Suppressor macrophage treated with lipopolysaccharide for 4 hours (primary cell): ENCODE measurements around the gene OR12D2.
A peak's percentile ranks its signal among the peaks of the same experiment; 100 is the strongest.
"Not testable (repeated sequence)": the region's sequence is repeated elsewhere in the genome, so short reads cannot be mapped to it uniquely, and the experiment has no call there.

Experiments used
- DNase-seq: peaks from one replicate; pipeline ENCODE4 v3.0.0-alpha.2; 2020

OR12D2 gene, protein sequence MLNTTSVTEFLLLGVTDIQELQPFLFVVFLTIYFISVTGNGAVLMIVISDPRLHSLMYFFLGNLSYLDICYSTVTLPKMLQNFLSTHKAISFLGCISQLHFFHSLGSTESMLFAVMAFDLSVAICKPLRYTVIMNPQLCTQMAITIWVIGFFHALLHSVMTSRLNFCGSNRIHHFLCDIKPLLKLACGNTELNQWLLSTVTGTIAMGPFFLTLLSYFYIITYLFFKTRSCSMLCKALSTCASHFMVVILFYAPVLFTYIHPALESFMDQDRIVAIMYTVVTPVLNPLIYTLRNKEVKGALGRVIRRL

GRCh38 chr6:29395331-29395730, at the start of gene OR12D2:
TSS of gene OR12D2 (plus strand) at chr6:29395631. CDS start at chr6:29396700, 1,069 bp downstream.
- no peak for DNase-seq

DNA sequence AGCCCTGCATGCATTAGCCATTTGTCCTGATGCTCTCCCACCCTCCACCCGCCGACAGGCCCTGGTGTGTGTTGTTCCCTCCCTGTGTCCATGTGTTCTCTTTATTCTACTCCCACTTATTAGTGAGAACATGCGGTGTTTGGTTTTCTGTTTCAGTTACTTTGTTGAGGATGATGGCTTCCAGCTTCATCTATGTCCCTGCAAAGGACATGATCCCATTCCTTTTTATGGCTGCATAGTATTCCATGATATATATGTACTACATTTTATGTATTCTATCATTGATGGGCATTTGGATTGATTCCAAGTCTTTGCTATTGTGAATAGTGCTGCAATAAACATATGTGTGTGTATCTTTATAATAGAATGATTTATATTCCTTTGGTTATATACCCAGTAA, 46.1 kb upstream of the OR12D2 start:
- not testable (repeated sequence) for DNase-seq

GRCh38 chr6:29354980-29355379, 40.5 kb upstream of the OR12D2 start:
- DNase-seq: no peak

DNA sequence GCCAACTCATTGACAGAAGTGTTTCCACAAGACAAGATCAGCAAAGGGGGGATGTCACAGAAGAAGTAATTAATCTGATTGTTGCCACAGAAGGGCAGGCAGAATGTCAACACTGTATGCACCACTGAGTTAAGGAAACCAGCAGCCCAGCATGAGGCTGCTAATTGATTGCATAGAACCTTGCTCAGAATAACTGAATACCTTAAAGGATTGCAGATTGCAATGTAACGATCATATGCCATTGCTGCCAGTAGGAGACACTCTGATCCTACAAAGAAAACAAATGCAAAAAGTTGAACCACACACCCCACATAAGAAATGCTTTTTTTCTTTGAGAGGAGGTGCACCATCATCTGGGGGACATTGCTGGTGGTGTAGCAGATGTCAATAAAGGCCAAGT, 39.8 kb upstream of the OR12D2 start:
- DNase-seq: no peak

DNA sequence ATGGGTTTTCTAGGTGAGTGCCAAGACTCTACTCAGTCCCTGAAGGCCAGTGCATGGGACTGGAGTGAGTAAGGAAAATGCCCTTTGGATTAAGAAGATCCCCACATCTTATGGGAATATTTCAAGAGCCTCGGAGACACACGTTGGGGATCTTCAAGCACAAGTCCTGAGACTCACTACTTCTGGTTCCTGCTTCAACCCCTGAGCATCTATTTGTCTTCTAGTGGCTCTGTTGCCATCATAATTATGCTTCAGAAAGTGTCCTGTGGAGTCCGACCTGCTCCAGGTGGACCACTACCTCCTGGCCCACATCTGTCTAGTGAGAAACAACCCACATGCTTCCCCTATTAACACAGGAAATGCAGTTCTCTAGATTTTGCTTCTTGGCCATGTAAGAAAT, 26.7 kb upstream of the OR12D2 start, which contains the start of gene OR5V1:
Gene OR5V1 (minus strand): TSS at position 101 of the 400 bp plus-strand sequence. CDS start 12,670 bp downstream, outside the sequence.
- DNase-seq: no peak

DNA sequence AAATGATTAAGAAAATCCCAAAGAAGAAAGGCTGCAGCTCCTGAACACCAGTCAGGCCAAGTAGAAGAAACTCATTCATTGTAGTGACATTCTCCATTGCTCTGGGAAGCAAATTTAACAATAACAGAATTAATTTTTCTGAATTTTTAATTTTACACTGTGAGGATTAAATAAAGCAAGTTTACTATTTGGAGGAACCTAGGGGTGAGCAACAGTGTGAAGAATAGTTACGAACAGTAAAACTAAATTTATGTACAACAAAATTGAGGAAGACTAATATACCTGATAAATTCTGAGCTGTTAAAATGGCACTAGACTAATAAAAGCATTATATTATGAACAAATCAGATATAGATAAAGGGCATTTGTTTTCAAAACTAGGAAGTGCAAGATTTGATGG, 20.2 kb upstream of the OR12D2 start, which contains the start of gene OR12D3:
Gene OR12D3 (minus strand): TSS at position 101 of the 400 bp plus-strand sequence. CDS start 4 bp downstream, at position 97.
- no peak for DNase-seq

DNA sequence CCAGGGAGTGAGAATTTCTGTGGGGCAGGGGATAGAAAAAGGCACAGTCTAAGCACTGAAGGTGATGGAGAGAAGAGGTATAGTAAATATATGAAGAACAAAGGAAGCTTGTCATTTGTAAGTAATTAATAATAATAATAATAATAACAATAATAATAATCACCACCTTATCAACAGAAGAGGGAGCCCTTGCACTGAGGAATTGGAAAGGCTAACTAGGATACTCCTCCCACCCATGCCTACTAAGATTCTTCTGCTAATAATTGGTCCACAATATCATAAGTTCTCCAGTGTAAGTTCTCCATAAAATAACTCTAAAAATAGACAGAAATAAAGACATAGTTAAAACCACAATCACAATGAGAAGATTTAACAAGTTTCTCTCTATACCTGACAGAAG, 19.4 kb upstream of the OR12D2 start:
- DNase-seq: peak; percentile 4

- DNase-seq: no peak
These were observed 6.9 kb upstream of the OR12D2 start for GRCh38 chr6:29388533-29388932.

- DNase-seq: no peak
These were observed 4.1 kb downstream of the OR12D2 start for GRCh38 chr6:29399525-29399924.

DNA sequence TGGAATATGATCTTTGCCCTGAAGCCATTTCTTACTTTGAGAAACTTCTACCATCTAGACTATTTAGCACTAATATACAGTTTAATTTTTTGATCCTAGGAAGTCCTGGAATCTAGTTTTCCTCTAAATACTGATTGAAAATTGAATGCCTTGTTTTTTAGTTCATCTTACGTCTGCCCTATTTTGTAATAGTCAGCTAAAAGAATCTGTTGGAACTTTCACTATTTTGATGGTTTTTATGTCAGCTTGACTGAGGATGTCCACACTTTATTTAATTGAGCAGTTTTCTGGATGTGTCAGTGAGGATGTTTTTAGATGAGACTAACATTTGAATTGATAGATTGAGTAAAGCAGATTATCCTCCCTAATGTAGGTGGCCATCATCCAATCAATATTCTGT, 8.4 kb downstream of the OR12D2 start:
- DNase-seq: no peak

DNA sequence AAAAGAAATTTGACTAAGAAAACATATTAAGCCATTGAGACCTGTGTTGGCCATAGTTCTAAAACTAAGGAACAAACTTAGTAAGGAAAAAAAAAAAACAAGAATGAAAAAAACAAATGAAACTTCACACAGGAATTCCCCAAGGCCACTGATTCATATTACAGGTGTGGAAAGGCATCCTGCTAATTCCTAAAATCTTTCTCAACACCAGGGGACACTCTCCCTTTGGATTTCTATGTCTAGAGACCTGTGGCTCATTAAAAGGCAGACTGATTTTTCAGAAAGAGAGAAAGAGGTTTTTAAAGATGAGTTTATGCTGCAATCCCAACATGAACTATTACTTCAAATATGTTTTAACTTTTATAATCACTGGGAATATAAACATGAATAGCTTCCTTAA, 19.2 kb downstream of the OR12D2 start, which contains the start of gene OR12D1:
Gene OR12D1 (plus strand): TSS at position 341 of the 400 bp plus-strand sequence.
- no peak for DNase-seq

- no peak for DNase-seq
These were observed 24.1 kb downstream of the OR12D2 start for GRCh38 chr6:29419516-29419915.

- DNase-seq: no peak
These were observed 28.7 kb downstream of the OR12D2 start for GRCh38 chr6:29424168-29424567.

DNA sequence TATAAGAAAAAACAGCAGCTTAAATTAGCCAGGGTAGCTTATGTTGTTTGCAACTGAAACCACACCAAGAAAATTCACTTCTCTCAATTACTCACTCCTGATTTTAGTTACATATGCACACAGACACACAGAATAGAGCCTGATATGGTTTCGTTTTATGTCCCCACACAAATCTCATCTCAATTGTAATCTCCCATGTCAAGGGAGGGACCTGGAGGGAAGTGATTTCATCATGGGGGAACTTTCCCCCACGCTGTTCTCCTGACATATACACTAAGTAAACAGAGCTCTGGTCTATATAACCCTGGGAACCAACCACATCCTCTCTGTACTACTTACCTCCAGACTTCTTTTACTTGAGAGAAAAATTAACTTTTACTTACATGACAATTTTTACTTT, 29.1 kb downstream of the OR12D2 start:
- DNase-seq: no peak

DNA sequence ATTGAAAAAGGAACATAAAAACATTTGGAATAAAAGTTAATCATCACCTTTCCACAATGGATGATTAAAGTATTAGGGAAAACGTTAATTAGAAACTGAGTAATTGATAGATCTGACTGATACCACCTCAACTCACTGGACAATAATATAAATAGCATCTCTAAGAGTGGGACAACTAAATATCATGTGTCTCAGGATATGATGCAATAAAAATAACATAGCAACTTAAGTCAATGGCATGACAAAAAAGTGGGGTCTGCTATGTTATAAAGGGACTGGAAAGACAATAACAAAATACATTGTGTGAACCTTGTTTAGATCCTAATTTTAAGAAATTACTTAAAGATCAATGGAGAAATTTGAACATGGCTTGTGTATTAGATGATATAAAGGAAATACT, 29.6 kb downstream of the OR12D2 start:
- DNase-seq: no peak

- DNase-seq: no peak
These were observed 31.2 kb downstream of the OR12D2 start for GRCh38 chr6:29426654-29427053.

GRCh38 chr6:29436730-29437129, 41.3 kb downstream of the OR12D2 start:
- not testable (repeated sequence) for DNase-seq

- DNase-seq: no peak
These were observed 43.6 kb downstream of the OR12D2 start, which contains the start of gene OR10C1 for GRCh38 chr6:29439006-29439405. TSS of gene OR10C1 (plus strand) at chr6:29439306. CDS start at chr6:29440016, 710 bp downstream.

GRCh38 chr6:29442719-29443118, 47.3 kb downstream of the OR12D2 start:
- no peak for DNase-seq

DNA sequence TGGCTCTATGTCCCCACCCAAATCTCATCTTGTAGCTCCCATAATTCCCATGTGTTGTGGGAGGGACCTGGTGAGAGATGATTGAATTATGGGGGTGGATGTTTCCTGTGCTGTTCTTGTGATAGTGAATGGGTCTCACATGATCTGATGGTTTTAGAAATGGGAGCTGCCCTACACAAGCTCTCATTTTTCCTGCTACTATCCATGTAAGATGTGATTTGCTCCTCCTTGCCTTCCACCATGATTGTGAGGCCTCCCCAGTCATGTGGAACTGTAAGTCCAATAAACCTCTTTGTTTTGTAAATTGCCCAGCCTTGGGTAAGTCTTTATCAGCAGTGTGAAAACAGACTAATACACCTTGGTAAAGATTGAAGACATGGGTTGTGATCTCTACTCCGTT, 48.6 kb downstream of the OR12D2 start:
- DNase-seq: not testable (repeated sequence)
